Breast epithelium (tissue), 3 donors: ENCODE measurements around the gene BCL3.

Experiments
- POLR2AphosphoS5 ChIP-seq, 3 donors: sonication (generic); formaldehyde crosslinking; IDR thresholded peaks; one replicate each; pipeline ENCODE4 v1.6.1; 2017; ENCODE audit warnings: antibody characterized with exemption in 3 of 3
- TF ChIP-seq, protein P1 (sequence below), 3 donors: fragments of 450-650 bp; IDR thresholded peaks; one replicate each; pipeline ENCODE4 v1.5.1; 2016 to 2017; ENCODE audit warnings: antibody characterized with exemption in 3 of 3, mild to moderate bottlenecking in 3 of 3, moderate library complexity in 3 of 3

DNA sequence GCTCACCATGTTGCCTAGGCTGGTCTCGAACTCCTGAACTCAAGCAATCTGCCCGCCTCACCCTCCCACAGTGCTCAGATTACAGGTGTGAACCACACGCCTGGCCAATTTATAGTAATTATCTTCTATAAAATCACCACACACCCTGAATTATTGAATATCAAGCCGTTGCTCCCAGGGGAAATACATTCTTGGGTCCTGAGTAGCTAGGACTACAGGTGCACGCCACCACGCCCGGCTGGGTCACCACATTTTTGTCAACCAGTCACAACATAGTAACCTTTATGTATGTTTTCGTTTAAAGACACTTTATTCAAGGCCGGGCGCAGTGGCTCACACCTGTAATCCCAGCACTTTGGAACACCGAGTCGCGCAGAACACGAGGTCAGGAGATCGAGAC is 37.5 kb downstream of the BCL3 start:
- TF ChIP-seq, protein P1, sequence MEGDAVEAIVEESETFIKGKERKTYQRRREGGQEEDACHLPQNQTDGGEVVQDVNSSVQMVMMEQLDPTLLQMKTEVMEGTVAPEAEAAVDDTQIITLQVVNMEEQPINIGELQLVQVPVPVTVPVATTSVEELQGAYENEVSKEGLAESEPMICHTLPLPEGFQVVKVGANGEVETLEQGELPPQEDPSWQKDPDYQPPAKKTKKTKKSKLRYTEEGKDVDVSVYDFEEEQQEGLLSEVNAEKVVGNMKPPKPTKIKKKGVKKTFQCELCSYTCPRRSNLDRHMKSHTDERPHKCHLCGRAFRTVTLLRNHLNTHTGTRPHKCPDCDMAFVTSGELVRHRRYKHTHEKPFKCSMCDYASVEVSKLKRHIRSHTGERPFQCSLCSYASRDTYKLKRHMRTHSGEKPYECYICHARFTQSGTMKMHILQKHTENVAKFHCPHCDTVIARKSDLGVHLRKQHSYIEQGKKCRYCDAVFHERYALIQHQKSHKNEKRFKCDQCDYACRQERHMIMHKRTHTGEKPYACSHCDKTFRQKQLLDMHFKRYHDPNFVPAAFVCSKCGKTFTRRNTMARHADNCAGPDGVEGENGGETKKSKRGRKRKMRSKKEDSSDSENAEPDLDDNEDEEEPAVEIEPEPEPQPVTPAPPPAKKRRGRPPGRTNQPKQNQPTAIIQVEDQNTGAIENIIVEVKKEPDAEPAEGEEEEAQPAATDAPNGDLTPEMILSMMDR (IDR thresholded peaks at IDR 0.05), result no peak
- TF ChIP-seq POLR2AphosphoS5 (IDR thresholded peaks at IDR 0.05), result no peak
